Measurements from ENCODE around the gene CHAC1.

CHAC1 gene

GRCh38 chr15:40932649-40933516 lies 20.4 kb upstream of the CHAC1 start:
- Histone ChIP-seq H3K27me3 (ENCODE audit: control insufficient read depth in 1 of 2, insufficient read depth in 2 of 2, low read length in 2 of 2) (peaks cover 48 to 52% of the 10 kb centered on the region in 2 donors), H3K9ac (ENCODE audit: low read length) (no peak overlapping the region), H3K27ac (ENCODE audit: low read depth, low read length) (no peak overlapping the region), H3K4me3 (ENCODE audit: low read depth in 1 of 2, low read length in 2 of 2) (no peak overlapping the region), H3K36me3 (ENCODE audit: insufficient read depth, low read length) (no peaks in the 10 kb centered on the region), H3K9me3 (ENCODE audit: low read length) (no peaks in the 10 kb centered on the region), H3K4me1 (ENCODE audit: insufficient read depth, low read length) (peaks cover 28% of the 10 kb centered on the region)

GRCh38 chr15:40933517-40933902 lies 19.8 kb upstream of the CHAC1 start:
- Histone ChIP-seq H3K9me3 (ENCODE audit: low read length) (no peaks in the 10 kb centered on the region), H3K27me3 (ENCODE audit: control insufficient read depth in 1 of 2, insufficient read depth in 2 of 2, low read length in 2 of 2) (peaks cover 42 to 45% of the 10 kb centered on the region in 2 donors), H3K9ac (ENCODE audit: low read length) (no peak overlapping the region), H3K4me1 (ENCODE audit: insufficient read depth, low read length) (peaks cover 25% of the 10 kb centered on the region), H3K36me3 (ENCODE audit: insufficient read depth, low read length) (no peaks in the 10 kb centered on the region), H3K4me3 (ENCODE audit: low read depth in 1 of 2, low read length in 2 of 2) (no peak overlapping the region), H3K27ac (ENCODE audit: low read depth, low read length) (no peak overlapping the region)

- H3K4me1 ChIP-seq (ENCODE audit: insufficient read depth, low read length), result peaks cover 18% of the 10 kb centered on the region
- no peak overlapping the region for H3K9ac ChIP-seq (ENCODE audit: low read length)
- no peaks in the 10 kb centered on the region for H3K9me3 ChIP-seq (ENCODE audit: low read length)
- H3K27me3 ChIP-seq (ENCODE audit: control insufficient read depth in 1 of 2, insufficient read depth in 2 of 2, low read length in 2 of 2), result peaks cover 35 to 36% of the 10 kb centered on the region in 2 donors
- H3K27ac ChIP-seq (ENCODE audit: low read depth, low read length), result no peak overlapping the region
- no peak overlapping the region for H3K4me3 ChIP-seq (ENCODE audit: low read depth in 1 of 2, low read length in 2 of 2)
- H3K36me3 ChIP-seq (ENCODE audit: insufficient read depth, low read length), result no peaks in the 10 kb centered on the region
These were observed 18.8 kb upstream of the CHAC1 start for GRCh38 chr15:40934457-40934856.

DNA sequence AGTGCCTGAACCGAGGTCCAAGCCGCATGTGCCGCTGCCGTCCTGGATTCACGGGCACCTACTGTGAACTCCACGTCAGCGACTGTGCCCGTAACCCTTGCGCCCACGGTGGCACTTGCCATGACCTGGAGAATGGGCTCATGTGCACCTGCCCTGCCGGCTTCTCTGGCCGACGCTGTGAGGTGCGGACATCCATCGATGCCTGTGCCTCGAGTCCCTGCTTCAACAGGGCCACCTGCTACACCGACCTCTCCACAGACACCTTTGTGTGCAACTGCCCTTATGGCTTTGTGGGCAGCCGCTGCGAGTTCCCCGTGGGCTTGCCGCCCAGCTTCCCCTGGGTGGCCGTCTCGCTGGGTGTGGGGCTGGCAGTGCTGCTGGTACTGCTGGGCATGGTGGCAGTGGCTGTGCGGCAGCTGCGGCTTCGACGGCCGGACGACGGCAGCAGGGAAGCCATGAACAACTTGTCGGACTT lies 17.0 kb upstream of the CHAC1 start:
- Histone ChIP-seq H3K27ac (ENCODE audit: low read depth, low read length) (no peak overlapping the region), H3K36me3 (ENCODE audit: insufficient read depth, low read length) (no peaks in the 10 kb centered on the region), H3K27me3 (ENCODE audit: control insufficient read depth in 1 of 2, insufficient read depth in 2 of 2, low read length in 2 of 2) (peaks cover 18 to 19% of the 10 kb centered on the region in 2 donors), H3K4me1 (ENCODE audit: insufficient read depth, low read length) (peaks cover 8% of the 10 kb centered on the region), H3K4me3 (ENCODE audit: low read depth in 1 of 2, low read length in 2 of 2) (no peak overlapping the region), H3K9me3 (ENCODE audit: low read length) (no peaks in the 10 kb centered on the region), H3K9ac (ENCODE audit: low read length) (no peak overlapping the region)

- Histone ChIP-seq H3K36me3 (ENCODE audit: insufficient read depth, low read length) (no peaks in the 10 kb centered on the region), H3K4me1 (ENCODE audit: insufficient read depth, low read length) (peaks cover 9% of the 10 kb centered on the region), H3K9me3 (ENCODE audit: low read length) (no peaks in the 10 kb centered on the region), H3K9ac (ENCODE audit: low read length) (no peak overlapping the region), H3K27me3 (ENCODE audit: control insufficient read depth in 1 of 2, insufficient read depth in 2 of 2, low read length in 2 of 2) (peaks cover 11 to 13% of the 10 kb centered on the region in 2 donors), H3K27ac (ENCODE audit: low read depth, low read length) (no peak overlapping the region), H3K4me3 (ENCODE audit: low read depth in 1 of 2, low read length in 2 of 2) (no peak overlapping the region)
These were observed 16.3 kb upstream of the CHAC1 start for GRCh38 chr15:40936709-40937666.

DNA sequence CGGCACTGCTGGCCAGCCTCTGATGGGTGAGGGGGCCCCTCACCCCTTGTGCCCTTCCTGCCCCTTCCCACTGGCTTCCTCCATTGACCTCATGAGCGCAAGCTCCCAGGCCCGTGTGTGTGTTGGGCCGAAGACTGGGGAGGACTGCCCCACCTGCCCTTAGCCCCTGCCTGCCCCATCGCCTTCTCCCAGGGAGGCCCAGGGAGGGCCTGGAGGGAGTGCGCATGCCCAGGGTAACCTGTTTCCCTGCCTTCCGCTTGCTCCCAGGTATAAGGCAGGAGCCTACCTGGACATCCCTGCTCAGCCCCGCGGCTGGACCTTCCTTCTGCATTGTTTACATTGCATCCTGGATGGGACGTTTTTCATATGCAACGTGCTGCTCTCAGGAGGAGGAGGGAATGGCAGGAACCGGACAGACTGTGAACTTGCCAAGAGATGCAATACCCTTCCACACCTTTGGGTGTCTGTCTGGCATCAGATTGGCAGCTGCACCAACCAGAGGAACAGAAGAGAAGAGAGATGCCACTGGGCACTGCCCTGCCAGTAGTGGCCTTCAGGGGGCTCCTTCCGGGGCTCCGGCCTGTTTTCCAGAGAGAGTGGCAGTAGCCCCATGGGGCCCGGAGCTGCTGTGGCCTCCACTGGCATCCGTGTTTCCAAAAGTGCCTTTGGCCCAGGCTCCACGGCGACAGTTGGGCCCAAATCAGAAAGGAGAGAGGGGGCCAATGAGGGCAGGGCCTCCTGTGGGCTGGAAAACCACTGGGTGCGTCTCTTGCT lies 15.3 kb upstream of the CHAC1 start:
- no peaks in the 10 kb centered on the region for H3K36me3 ChIP-seq (ENCODE audit: insufficient read depth, low read length)
- peaks cover 16% of the 10 kb centered on the region for H3K4me1 ChIP-seq (ENCODE audit: insufficient read depth, low read length)
- no peak overlapping the region for H3K27ac ChIP-seq (ENCODE audit: low read depth, low read length)
- H3K4me3 ChIP-seq (ENCODE audit: low read depth in 1 of 2, low read length in 2 of 2), result no peak overlapping the region
- peaks cover under 1 to 5% of the 10 kb centered on the region in 2 donors for H3K27me3 ChIP-seq (ENCODE audit: control insufficient read depth in 1 of 2, insufficient read depth in 2 of 2, low read length in 2 of 2)
- no peaks in the 10 kb centered on the region for H3K9me3 ChIP-seq (ENCODE audit: low read length)
- H3K9ac ChIP-seq (ENCODE audit: low read length), result no peak overlapping the region

DNA sequence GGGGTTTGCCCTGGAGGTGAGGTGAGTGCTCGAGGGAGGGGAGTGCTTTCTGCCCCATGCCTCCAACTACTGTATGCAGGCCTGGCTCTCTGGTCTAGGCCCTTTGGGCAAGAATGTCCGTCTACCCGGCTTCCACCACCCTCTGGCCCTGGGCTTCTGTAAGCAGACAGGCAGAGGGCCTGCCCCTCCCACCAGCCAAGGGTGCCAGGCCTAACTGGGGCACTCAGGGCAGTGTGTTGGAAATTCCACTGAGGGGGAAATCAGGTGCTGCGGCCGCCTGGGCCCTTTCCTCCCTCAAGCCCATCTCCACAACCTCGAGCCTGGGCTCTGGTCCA lies 14.8 kb upstream of the CHAC1 start:
- Histone ChIP-seq H3K4me3 (ENCODE audit: low read depth in 1 of 2, low read length in 2 of 2) (no peak overlapping the region), H3K9ac (ENCODE audit: low read length) (no peak overlapping the region), H3K27me3 (ENCODE audit: control insufficient read depth in 1 of 2, insufficient read depth in 2 of 2, low read length in 2 of 2) (peaks cover 0 to 1% of the 10 kb centered on the region in 2 donors), H3K9me3 (ENCODE audit: low read length) (no peaks in the 10 kb centered on the region), H3K36me3 (ENCODE audit: insufficient read depth, low read length) (no peaks in the 10 kb centered on the region), H3K27ac (ENCODE audit: low read depth, low read length) (no peak overlapping the region), H3K4me1 (ENCODE audit: insufficient read depth, low read length) (peaks cover 16% of the 10 kb centered on the region)

GRCh38 chr15:40940296-40940801 lies 12.9 kb upstream of the CHAC1 start:
- no peaks in the 10 kb centered on the region for H3K36me3 ChIP-seq (ENCODE audit: insufficient read depth, low read length)
- no peaks in the 10 kb centered on the region for H3K27me3 ChIP-seq (ENCODE audit: control insufficient read depth in 1 of 2, insufficient read depth in 2 of 2, low read length in 2 of 2)
- H3K9me3 ChIP-seq (ENCODE audit: low read length), result no peaks in the 10 kb centered on the region
- H3K4me3 ChIP-seq (ENCODE audit: low read depth in 1 of 2, low read length in 2 of 2), result no peak overlapping the region
- H3K4me1 ChIP-seq (ENCODE audit: insufficient read depth, low read length), result peaks cover 16% of the 10 kb centered on the region
- H3K27ac ChIP-seq (ENCODE audit: low read depth, low read length), result no peak overlapping the region
- no peak overlapping the region for H3K9ac ChIP-seq (ENCODE audit: low read length)

GRCh38 chr15:40941068-40941527 lies 12.2 kb upstream of the CHAC1 start:
- H3K27ac ChIP-seq (ENCODE audit: low read depth, low read length), result peak overlapping the region; percentile 74
- H3K4me3 ChIP-seq (ENCODE audit: low read depth in 1 of 2, low read length in 2 of 2), result peak overlapping the region; percentile 45 to 58
- H3K9ac ChIP-seq (ENCODE audit: low read length), result no peak overlapping the region
- H3K4me1 ChIP-seq (ENCODE audit: insufficient read depth, low read length), result peaks cover 16% of the 10 kb centered on the region
- no peaks in the 10 kb centered on the region for H3K9me3 ChIP-seq (ENCODE audit: low read length)
- H3K27me3 ChIP-seq (ENCODE audit: control insufficient read depth in 1 of 2, insufficient read depth in 2 of 2, low read length in 2 of 2), result no peaks in the 10 kb centered on the region
- H3K36me3 ChIP-seq (ENCODE audit: insufficient read depth, low read length), result no peaks in the 10 kb centered on the region

GRCh38 chr15:40941528-40942336 lies 11.5 kb upstream of the CHAC1 start:
- Histone ChIP-seq H3K9ac (ENCODE audit: low read length) (peak overlapping the region; percentile 45), H3K4me3 (ENCODE audit: low read depth in 1 of 2, low read length in 2 of 2) (peak overlapping the region; percentile 58 to 71)

More at GRCh38 chr15:40941528-40942336, 11.5 kb upstream of the CHAC1 start:
- no peaks in the 10 kb centered on the region for H3K36me3 ChIP-seq (ENCODE audit: insufficient read depth, low read length)
- H3K4me1 ChIP-seq (ENCODE audit: insufficient read depth, low read length), result peaks cover 16% of the 10 kb centered on the region
- H3K27ac ChIP-seq (ENCODE audit: low read depth, low read length), result peak overlapping the region; percentile 74
- no peaks in the 10 kb centered on the region for H3K27me3 ChIP-seq (ENCODE audit: control insufficient read depth in 1 of 2, insufficient read depth in 2 of 2, low read length in 2 of 2)
- H3K9me3 ChIP-seq (ENCODE audit: low read length), result no peaks in the 10 kb centered on the region

Measured in muscle layer of colon (tissue), 2 donors.